IPS DF 6.9 (cell line): ENCODE measurements around the gene NFXL1.

Source experiments
- DNase-seq: peaks from one replicate; pipeline ENCODE4 v3.0.0-alpha.2; 2013; ENCODE audit warnings: low read depth, low spot score
- H3K27ac ChIP-seq: one replicate; pipeline ENCODE4 v1.5.1; 2013; ENCODE audit warnings: low read length, control low read depth
- H3K27me3 ChIP-seq: 2 replicates; pipeline ENCODE4 v1.6.1; 2013; ENCODE audit warnings: mild to moderate bottlenecking, low read length; ENCODE audit not compliant: control insufficient read depth, insufficient read depth
- H3K36me3 ChIP-seq: 2 replicates; pipeline ENCODE4 v1.6.1; 2013; ENCODE audit warnings: low read length; ENCODE audit not compliant: control insufficient read depth, insufficient read depth
- H3K4me1 ChIP-seq: 2 replicates; pipeline ENCODE4 v1.6.1; 2013; ENCODE audit warnings: low read length; ENCODE audit not compliant: control insufficient read depth, insufficient read depth
- H3K4me3 ChIP-seq: 2 replicates; pipeline ENCODE4 v1.5.1; 2013; ENCODE audit warnings: mild to moderate bottlenecking, low read length
- H3K9me3 ChIP-seq: 2 replicates; pipeline ENCODE4 v1.6.1; 2013; ENCODE audit warnings: low read length, inconsistent platforms; ENCODE audit not compliant: control insufficient read depth, insufficient read depth
- WGBS: extraction: QIAGEN DNeasy Blood & Tissue Kit; methylation state at CpG from one replicate; pipeline ENCODE4 v1.1.7; 2013; ENCODE audit warnings: mixed read lengths, missing lambda C conversion rate; ENCODE audit not compliant: insufficient read length, insufficient coverage; 5-methylcytosine and 5-hydroxymethylcytosine counted together

Gene NFXL1

DNA sequence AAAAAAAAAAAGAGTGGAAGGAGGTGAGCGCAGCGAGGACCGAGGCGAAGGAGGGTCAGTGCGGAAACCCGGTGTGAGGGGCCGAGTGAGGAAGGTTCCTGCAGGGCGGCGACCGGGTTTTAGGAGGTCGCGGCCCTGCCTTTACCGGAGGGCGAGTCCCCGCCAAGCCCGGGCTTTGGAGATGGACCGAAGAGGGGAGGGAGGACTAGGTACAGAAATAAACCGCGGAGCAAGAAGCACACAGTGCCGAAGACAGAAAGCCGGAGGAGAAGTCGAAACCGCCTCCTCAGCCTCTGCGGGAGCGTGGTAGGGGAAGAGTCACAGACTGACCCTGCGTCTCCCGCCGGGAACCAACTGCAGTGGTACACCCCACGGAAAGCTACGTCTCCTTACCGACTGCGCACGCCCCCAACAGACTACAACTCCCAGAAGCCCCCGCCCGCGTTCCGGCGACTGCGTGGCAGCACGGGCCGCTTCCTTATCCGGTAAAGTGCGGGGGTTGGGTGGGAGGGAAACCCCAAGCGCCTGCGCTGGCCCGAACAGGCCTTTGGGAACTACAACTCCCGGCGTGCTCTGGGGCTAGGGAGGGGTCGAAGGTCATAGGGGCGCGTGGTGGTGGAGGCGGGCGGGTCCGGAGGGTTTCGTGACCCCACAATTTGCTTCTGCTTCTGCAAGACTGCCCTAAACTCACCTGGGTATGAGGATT is at the start of gene NFXL1:
Gene NFXL1, minus strand, starts transcription at position 364 of the 706 bp plus-strand sequence. CDS start 380 bp downstream, outside the sequence.
- Histone ChIP-seq H3K4me1 (no peaks in the 10 kb centered on the region), H3K27me3 (no peaks in the 10 kb centered on the region), H3K9me3 (no peaks in the 10 kb centered on the region), H3K36me3 (no peaks in the 10 kb centered on the region), H3K27ac (no peak within 1 kb of the TSS), H3K4me3 (peak within 1 kb of the TSS; percentile 83)
- WGBS = no CpG with 5 or more reads among the region's 55 CpGs
- peak; percentile 73 for DNase-seq

- Histone ChIP-seq H3K36me3 (no peaks in the 10 kb centered on the region), H3K27ac (no peak overlapping the region), H3K27me3 (no peaks in the 10 kb centered on the region), H3K4me1 (no peaks in the 10 kb centered on the region), H3K4me3 (no peak overlapping the region), H3K9me3 (no peaks in the 10 kb centered on the region)
- WGBS = no CpG with 5 or more reads among the region's 6 CpGs
- DNase-seq = no peak
Measured at GRCh38 chr4:47954677-47955076, 40.3 kb upstream of the NFXL1 start.

- no peaks in the 10 kb centered on the region for H3K4me1 ChIP-seq
- H3K27me3 ChIP-seq = no peaks in the 10 kb centered on the region
- H3K36me3 ChIP-seq = no peaks in the 10 kb centered on the region
- H3K4me3 ChIP-seq = no peak overlapping the region
- no peak for DNase-seq
- WGBS = no CpG with 5 or more reads among the region's 10 CpGs
- H3K9me3 ChIP-seq = no peaks in the 10 kb centered on the region
- H3K27ac ChIP-seq = no peak overlapping the region
Measured at GRCh38 chr4:47954245-47954644, 39.9 kb upstream of the NFXL1 start.

GRCh38 chr4:47945930-47946726 is 31.7 kb upstream of the NFXL1 start:
- Histone ChIP-seq H3K4me1 (no peaks in the 10 kb centered on the region), H3K27ac (no peak overlapping the region), H3K27me3 (no peaks in the 10 kb centered on the region), H3K9me3 (no peaks in the 10 kb centered on the region), H3K4me3 (no peak overlapping the region), H3K36me3 (no peaks in the 10 kb centered on the region)
- no peak for DNase-seq
- WGBS = no CpG with 5 or more reads among the region's 5 CpGs

- Histone ChIP-seq H3K4me1 (no peaks in the 10 kb centered on the region), H3K27ac (no peak overlapping the region), H3K9me3 (no peaks in the 10 kb centered on the region), H3K36me3 (no peaks in the 10 kb centered on the region), H3K27me3 (no peaks in the 10 kb centered on the region), H3K4me3 (no peak overlapping the region)
- DNase-seq = no peak
- WGBS = no CpG with 5 or more reads among the region's 10 CpGs
Measured at GRCh38 chr4:47942081-47942819, 27.9 kb upstream of the NFXL1 start.

- Histone ChIP-seq H3K27me3 (no peaks in the 10 kb centered on the region), H3K27ac (no peak overlapping the region), H3K36me3 (no peaks in the 10 kb centered on the region), H3K4me3 (no peak overlapping the region), H3K9me3 (no peaks in the 10 kb centered on the region), H3K4me1 (no peaks in the 10 kb centered on the region)
- DNase-seq = no peak
- no CpG with 5 or more reads among the region's 5 CpGs for WGBS
Measured at GRCh38 chr4:47939456-47939855, 25.1 kb upstream of the NFXL1 start.

DNA sequence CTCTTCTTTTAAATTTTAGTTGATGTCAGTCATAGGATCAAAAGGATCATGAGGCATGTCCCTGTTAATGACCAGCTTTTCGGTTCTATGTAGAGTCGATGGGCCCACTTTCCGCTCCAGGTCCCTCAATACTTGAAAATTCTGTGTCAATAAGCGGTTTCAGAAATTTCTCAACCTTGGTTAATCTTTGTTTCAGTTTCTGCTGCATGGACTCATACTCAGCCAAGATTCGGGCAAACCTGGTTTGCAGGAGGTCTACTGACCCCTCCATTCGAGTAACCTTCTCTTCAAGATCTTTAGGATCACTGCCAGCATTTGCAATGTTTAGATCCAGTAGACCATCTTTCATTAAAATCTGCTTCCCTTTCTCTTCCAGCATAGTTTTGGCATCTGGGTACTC is 22.0 kb upstream of the NFXL1 start:
- no peaks in the 10 kb centered on the region for H3K4me1 ChIP-seq
- H3K27me3 ChIP-seq = no peaks in the 10 kb centered on the region
- DNase-seq = no peak
- no peaks in the 10 kb centered on the region for H3K9me3 ChIP-seq
- H3K27ac ChIP-seq = no peak overlapping the region
- no peaks in the 10 kb centered on the region for H3K36me3 ChIP-seq
- no peak overlapping the region for H3K4me3 ChIP-seq
- no CpG with 5 or more reads among the region's 6 CpGs for WGBS

GRCh38 chr4:47933840-47934239 is 19.5 kb upstream of the NFXL1 start:
- Histone ChIP-seq H3K4me1 (no peaks in the 10 kb centered on the region), H3K27ac (no peak overlapping the region), H3K4me3 (no peak overlapping the region), H3K27me3 (no peaks in the 10 kb centered on the region), H3K9me3 (no peaks in the 10 kb centered on the region), H3K36me3 (no peaks in the 10 kb centered on the region)
- no peak for DNase-seq
- WGBS = no CpG with 5 or more reads among the region's 4 CpGs

- no peak overlapping the region for H3K27ac ChIP-seq
- H3K27me3 ChIP-seq = no peaks in the 10 kb centered on the region
- H3K4me1 ChIP-seq = 0 out of 2 replicates have a peak, but pooled peaks cover 1% of the 10 kb centered on the region
- no peak overlapping the region for H3K4me3 ChIP-seq
- DNase-seq = no peak
- no CpG with 5 or more reads among the region's 2 CpGs for WGBS
- H3K36me3 ChIP-seq = no peaks in the 10 kb centered on the region
- no peaks in the 10 kb centered on the region for H3K9me3 ChIP-seq
Measured at GRCh38 chr4:47930971-47931804, 16.8 kb upstream of the NFXL1 start.
